Erythroblast (primary cell): ENCODE data around the gene TSPEAR.

ENCODE experiments used
- GATA1 ChIP-seq: IDR thresholded peaks from 2 replicates; pipeline ENCODE4 v1.6.1; 2011; ENCODE audit warnings: low read depth, mild to moderate bottlenecking, control low read depth, low read length, moderate library complexity
- POLR2A ChIP-seq: IDR thresholded peaks from 2 replicates; pipeline ENCODE4 v1.6.1; 2011; ENCODE audit warnings: mild to moderate bottlenecking, low read length

- no peak for TF ChIP-seq POLR2A
- no peak for TF ChIP-seq GATA1
These were observed 31.2 kb upstream of the TSPEAR start for GRCh38 chr21:44742418-44743153.
